Smooth muscle cell (in vitro differentiated cells): ENCODE results near the gene MOBP. TPM values are rescaled to one million over a fixed set of nuclear protein-coding genes. Genes with fewer than 3 reads are reported as not detected.

Experiments used
- DNase-seq: peaks from one replicate; lab custom pipeline; 2025; ENCODE audit not compliant: unreplicated experiment; lab: John Stamatoyannopoulos, UW
- H2AFZ ChIP-seq: fragments of 200-600 bp; sonication (generic); 2 replicates; pipeline ENCODE4 v1.6.0; 2016; ENCODE audit warnings: antibody characterized with exemption, low read depth, mild to moderate bottlenecking
- H3F3A ChIP-seq: fragments of 200-600 bp; sonication (generic); 2 replicates; pipeline ENCODE4 v1.6.0; 2017; ENCODE audit warnings: antibody characterized with exemption, low read depth
- H3K27ac ChIP-seq: fragments of 200-600 bp; sonication (generic); 2 replicates; pipeline ENCODE4 v1.5.1; 2016; ENCODE audit warnings: low read depth, mild to moderate bottlenecking
- H3K27me3 ChIP-seq: fragments of 200-600 bp; sonication (generic); 2 replicates; pipeline ENCODE4 v1.6.1; 2016; ENCODE audit warnings: low read depth, mild to moderate bottlenecking
- H3K36me3 ChIP-seq: fragments of 200-600 bp; sonication (generic); 2 replicates; pipeline ENCODE4 v1.5.1; 2016; ENCODE audit warnings: low read depth
- H3K4me1 ChIP-seq: fragments of 200-600 bp; sonication (generic); 2 replicates; pipeline ENCODE4 v1.5.1; 2016; ENCODE audit warnings: low read depth
- H3K4me2 ChIP-seq: fragments of 200-600 bp; sonication (generic); 2 replicates; pipeline ENCODE4 v1.6.0; 2016; ENCODE audit warnings: mild to moderate bottlenecking
- H3K4me3 ChIP-seq: fragments of 200-600 bp; sonication (generic); 2 replicates; pipeline ENCODE4 v1.5.1; 2016; ENCODE audit warnings: mild to moderate bottlenecking
- H3K79me2 ChIP-seq: fragments of 200-600 bp; sonication (generic); 2 replicates; pipeline ENCODE4 v1.6.0; 2016; ENCODE audit warnings: low read depth, mild to moderate bottlenecking
- H3K9ac ChIP-seq: fragments of 200-600 bp; sonication (generic); 2 replicates; pipeline ENCODE4 v1.6.0; 2016; ENCODE audit warnings: low read depth
- H3K9me3 ChIP-seq: fragments of 200-600 bp; sonication (generic); replicated peaks from 2 replicates; pipeline ENCODE4 v1.5.1; 2016; ENCODE audit warnings: low read depth
- H4K20me1 ChIP-seq: fragments of 200-600 bp; sonication (generic); 2 replicates; pipeline ENCODE4 v1.6.0; 2016; ENCODE audit warnings: low read depth
- WGBS: methylation state at CpG from one replicate; pipeline ENCODE4 v1.1.7; 2016; ENCODE audit warnings: low lambda C conversion rate; 5-methylcytosine and 5-hydroxymethylcytosine counted together
- polyA plus RNA-seq: library from polyadenylated mRNA; unstranded; fragments of >200 nt; fragmentation: Nextera tagmentation; extraction: Ambion mirVana; gene quantifications from 2 replicates; pipeline ENCODE4 v1.2.1, GENCODE V29; 2016
- total RNA-seq: library from RNA; depleted of rRNA; stranded (reverse); fragments of >200 nt; gene quantifications from 2 replicates; pipeline ENCODE4 v1.2.3, GENCODE V29; 2014
- TF ChIP-seq, protein P1 (sequence below): fragments of 200-600 bp; sonication (generic); IDR thresholded peaks from 2 replicates; pipeline ENCODE4 v1.5.1; 2017; ENCODE audit warnings: borderline replicate concordance, mild to moderate bottlenecking, antibody characterized with exemption; ENCODE audit not compliant: insufficient read depth, poor library complexity, severe bottlenecking

MOBP gene
- total and polyA plus RNA-seq, 2 experiments from 2014 or later = not detected

DNA sequence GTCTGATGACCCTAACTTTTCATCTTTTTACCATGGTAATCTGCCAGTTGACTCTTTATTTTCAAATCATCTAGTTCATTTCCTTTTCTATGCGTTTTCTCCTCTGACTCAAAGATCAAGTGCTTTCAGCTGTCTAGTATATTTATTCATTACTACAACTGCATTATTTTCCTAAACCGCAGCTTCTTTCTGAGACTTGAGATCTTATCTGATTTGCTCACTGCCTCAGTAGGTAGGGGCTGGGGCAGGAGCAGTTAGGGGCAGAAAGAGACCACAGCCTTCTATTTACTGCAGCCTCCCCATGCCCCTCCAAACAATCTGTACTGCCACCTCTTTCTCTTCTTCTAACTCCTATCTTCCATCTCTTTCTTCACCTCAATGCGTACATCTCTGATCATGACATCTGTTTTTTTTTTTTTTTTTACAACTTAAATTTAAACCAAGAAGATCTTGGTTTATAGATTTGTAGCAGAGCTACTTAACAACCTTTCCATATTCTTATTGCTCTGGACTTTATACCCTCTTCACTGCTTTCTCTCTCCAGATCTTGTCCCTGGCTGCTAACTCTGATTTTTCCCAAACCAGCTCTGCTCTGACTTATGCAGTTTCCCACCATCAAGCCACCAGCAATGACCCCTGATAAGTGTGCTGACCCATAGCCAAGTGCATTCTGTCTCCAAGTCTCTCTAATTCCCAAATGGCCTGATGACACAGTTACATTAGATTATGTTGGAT is 52.2 kb downstream of the MOBP start:
- TF ChIP-seq, protein P1, sequence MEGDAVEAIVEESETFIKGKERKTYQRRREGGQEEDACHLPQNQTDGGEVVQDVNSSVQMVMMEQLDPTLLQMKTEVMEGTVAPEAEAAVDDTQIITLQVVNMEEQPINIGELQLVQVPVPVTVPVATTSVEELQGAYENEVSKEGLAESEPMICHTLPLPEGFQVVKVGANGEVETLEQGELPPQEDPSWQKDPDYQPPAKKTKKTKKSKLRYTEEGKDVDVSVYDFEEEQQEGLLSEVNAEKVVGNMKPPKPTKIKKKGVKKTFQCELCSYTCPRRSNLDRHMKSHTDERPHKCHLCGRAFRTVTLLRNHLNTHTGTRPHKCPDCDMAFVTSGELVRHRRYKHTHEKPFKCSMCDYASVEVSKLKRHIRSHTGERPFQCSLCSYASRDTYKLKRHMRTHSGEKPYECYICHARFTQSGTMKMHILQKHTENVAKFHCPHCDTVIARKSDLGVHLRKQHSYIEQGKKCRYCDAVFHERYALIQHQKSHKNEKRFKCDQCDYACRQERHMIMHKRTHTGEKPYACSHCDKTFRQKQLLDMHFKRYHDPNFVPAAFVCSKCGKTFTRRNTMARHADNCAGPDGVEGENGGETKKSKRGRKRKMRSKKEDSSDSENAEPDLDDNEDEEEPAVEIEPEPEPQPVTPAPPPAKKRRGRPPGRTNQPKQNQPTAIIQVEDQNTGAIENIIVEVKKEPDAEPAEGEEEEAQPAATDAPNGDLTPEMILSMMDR = no peak
- WGBS = 58% methylated on average over 3 of the region's 3 CpGs
- Histone ChIP-seq H3F3A (no peaks in the 10 kb centered on the region), H2AFZ (no peak overlapping the region), H3K9ac (no peak overlapping the region), H3K4me1 (no peaks in the 10 kb centered on the region), H3K4me2 (peak overlapping the region; percentile 13), H3K27me3 (no peaks in the 10 kb centered on the region), H3K27ac (no peak overlapping the region), H3K79me2 (no peaks in the 10 kb centered on the region), H3K4me3 (no peak overlapping the region), H3K36me3 (no peaks in the 10 kb centered on the region), H3K9me3 (no peaks in the 10 kb centered on the region), H4K20me1 (no peaks in the 10 kb centered on the region)
- no peak for DNase-seq

DNA sequence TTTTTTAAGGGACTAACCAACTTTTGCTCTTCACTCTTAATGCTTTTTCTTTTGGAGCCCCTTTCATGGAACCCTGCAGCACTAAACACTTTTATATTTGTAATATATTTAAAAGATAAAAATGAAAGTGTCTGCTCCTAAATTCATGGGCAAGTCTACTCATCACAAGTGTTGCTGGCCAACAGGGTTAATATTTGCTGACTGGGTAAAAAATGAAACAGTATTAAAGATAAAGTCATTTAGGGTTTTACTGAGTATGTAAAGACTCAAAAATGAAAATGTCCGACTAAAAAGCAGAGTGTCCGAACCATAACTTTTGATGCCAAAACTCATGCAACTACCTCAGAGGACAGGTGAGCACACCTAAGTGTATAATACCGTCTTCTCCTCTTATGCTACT is 54.0 kb downstream of the MOBP start:
- TF ChIP-seq, protein P1 = no peak
- Histone ChIP-seq H3K79me2 (no peaks in the 10 kb centered on the region), H3K36me3 (no peaks in the 10 kb centered on the region), H3K9ac (no peak overlapping the region), H4K20me1 (no peaks in the 10 kb centered on the region), H2AFZ (no peak overlapping the region), H3K4me2 (no peak overlapping the region), H3K27me3 (no peaks in the 10 kb centered on the region), H3F3A (no peaks in the 10 kb centered on the region), H3K4me1 (no peaks in the 10 kb centered on the region), H3K4me3 (no peak overlapping the region), H3K27ac (no peak overlapping the region), H3K9me3 (no peaks in the 10 kb centered on the region)
- no peak for DNase-seq
- 96% methylated on average over 3 of the region's 3 CpGs for WGBS

DNA sequence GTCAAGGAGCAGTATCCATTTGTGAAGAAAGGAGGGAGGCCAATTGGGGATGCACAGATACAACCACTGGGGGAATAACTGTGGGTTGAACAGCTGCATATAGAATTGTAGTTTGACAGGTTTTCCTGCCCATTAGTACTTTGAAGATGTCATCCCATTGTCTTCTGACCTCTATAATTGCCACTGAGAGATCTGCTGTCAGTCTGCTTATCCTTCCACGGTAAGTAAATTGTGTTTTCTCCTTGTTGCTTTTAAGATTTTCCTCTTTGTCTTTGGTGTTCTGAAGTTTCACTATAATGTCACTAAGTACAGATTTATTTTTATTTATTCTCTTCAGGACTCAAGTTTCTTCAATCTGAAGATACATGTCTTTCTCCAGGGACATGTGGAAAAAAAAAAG is 56.6 kb downstream of the MOBP start:
- TF ChIP-seq, protein P1 = no peak
- H4K20me1 ChIP-seq = no peaks in the 10 kb centered on the region
- H2AFZ ChIP-seq = no peak overlapping the region
- no peak for DNase-seq
- no peak overlapping the region for H3K9ac ChIP-seq
- H3K79me2 ChIP-seq = no peaks in the 10 kb centered on the region
- H3F3A ChIP-seq = no peaks in the 10 kb centered on the region
- H3K36me3 ChIP-seq = no peaks in the 10 kb centered on the region
- H3K9me3 ChIP-seq = no peaks in the 10 kb centered on the region
- 67% methylated on average over 1 of the region's 1 CpG for WGBS
- no peak overlapping the region for H3K4me2 ChIP-seq
- H3K4me3 ChIP-seq = no peak overlapping the region
- no peak overlapping the region for H3K27ac ChIP-seq
- H3K4me1 ChIP-seq = no peaks in the 10 kb centered on the region
- no peaks in the 10 kb centered on the region for H3K27me3 ChIP-seq

DNA sequence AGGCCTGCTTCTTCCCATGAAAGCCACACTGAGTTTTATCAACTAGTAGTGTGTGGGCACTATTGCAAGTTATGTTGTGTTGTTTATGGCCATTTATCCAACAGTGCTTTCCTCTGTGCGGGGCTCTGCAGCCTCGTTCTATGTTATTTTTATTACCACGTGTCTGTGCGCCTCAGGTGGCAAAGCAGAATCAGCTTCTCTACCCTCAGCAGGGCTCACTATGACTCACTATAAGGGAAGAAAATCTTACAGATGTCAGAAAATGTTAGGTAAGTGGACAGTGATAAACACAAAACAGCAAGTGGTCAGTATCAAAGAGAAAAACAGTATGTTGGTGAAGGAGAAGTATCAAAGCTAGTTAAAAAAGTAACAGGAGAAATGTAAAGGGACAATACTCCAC is 61.4 kb downstream of the MOBP start:
- H3K79me2 ChIP-seq = no peaks in the 10 kb centered on the region
- TF ChIP-seq, protein P1 = no peak
- H4K20me1 ChIP-seq = no peaks in the 10 kb centered on the region
- H3K9ac ChIP-seq = no peak overlapping the region
- H2AFZ ChIP-seq = no peak overlapping the region
- no peak for DNase-seq
- H3K27ac ChIP-seq = no peak overlapping the region
- WGBS = 67% methylated on average over 4 of the region's 4 CpGs
- H3K27me3 ChIP-seq = no peaks in the 10 kb centered on the region
- peaks cover 8% of the 10 kb centered on the region for H3F3A ChIP-seq
- no peaks in the 10 kb centered on the region for H3K4me1 ChIP-seq
- no peaks in the 10 kb centered on the region for H3K36me3 ChIP-seq
- H3K9me3 ChIP-seq = no peaks in the 10 kb centered on the region
- H3K4me3 ChIP-seq = no peak overlapping the region
- no peak overlapping the region for H3K4me2 ChIP-seq
